AG10803 (cell line): ENCODE results near the gene ADAM12.

Experiments used
- DNase-seq: peaks from one replicate; pipeline ENCODE4 v3.0.0; 2010; ENCODE audit warnings: low read depth
- H3K4me3 ChIP-seq: 2 replicates; pipeline ENCODE4 v1.5.1; 2011; ENCODE audit warnings: mild to moderate bottlenecking, low read length, control low read depth
- TF ChIP-seq, protein P1 (sequence below): conservative IDR thresholded peaks from 2 replicates; pipeline ENCODE4 v1.5.1; 2011; ENCODE audit warnings: mild to moderate bottlenecking, low read length, control low read depth, inconsistent platforms

ADAM12 gene

DNA sequence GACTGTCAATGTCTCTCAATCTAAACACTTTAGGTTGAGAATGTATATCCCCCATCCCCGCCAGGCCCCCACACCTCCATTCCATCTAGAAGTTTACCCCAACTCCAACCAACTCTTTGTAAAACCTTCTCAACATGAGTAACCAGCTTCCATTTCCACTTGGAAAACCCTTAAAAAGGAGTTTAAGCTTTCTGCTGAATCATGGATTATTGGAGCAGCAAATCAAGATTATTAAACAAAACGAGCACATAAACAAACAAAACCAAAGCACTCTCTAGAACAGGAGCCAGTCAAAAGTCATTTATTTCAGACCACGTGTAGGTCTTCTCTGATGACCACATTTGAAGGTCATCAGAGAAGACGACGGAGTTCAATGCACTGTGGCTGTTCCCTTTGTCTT is 278.4 kb downstream of the ADAM12 start:
- DNase-seq, result no peak
- TF ChIP-seq, protein P1, sequence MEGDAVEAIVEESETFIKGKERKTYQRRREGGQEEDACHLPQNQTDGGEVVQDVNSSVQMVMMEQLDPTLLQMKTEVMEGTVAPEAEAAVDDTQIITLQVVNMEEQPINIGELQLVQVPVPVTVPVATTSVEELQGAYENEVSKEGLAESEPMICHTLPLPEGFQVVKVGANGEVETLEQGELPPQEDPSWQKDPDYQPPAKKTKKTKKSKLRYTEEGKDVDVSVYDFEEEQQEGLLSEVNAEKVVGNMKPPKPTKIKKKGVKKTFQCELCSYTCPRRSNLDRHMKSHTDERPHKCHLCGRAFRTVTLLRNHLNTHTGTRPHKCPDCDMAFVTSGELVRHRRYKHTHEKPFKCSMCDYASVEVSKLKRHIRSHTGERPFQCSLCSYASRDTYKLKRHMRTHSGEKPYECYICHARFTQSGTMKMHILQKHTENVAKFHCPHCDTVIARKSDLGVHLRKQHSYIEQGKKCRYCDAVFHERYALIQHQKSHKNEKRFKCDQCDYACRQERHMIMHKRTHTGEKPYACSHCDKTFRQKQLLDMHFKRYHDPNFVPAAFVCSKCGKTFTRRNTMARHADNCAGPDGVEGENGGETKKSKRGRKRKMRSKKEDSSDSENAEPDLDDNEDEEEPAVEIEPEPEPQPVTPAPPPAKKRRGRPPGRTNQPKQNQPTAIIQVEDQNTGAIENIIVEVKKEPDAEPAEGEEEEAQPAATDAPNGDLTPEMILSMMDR, result no peak
- no peak overlapping the region for H3K4me3 ChIP-seq

DNA sequence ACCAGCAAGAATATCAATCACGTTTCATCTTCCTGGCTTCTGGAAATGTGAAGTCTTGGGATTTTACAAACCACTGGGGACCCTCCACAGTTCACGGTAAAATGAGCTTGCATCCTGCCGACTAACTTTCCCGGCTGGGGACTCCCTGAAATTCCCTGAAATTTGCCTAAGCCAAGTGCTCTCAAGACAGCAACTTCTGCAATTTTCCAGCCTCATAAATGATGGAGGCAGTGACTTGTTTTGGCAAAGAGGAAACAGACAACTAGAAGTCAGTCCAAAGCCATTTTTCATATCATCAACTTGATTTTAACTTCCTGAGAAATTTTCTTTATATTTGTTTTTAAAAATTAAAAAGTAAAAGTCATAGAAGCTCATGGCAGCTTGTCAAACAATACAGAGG is 279.6 kb downstream of the ADAM12 start:
- TF ChIP-seq, protein P1, result no peak
- no peak overlapping the region for H3K4me3 ChIP-seq
- no peak for DNase-seq

DNA sequence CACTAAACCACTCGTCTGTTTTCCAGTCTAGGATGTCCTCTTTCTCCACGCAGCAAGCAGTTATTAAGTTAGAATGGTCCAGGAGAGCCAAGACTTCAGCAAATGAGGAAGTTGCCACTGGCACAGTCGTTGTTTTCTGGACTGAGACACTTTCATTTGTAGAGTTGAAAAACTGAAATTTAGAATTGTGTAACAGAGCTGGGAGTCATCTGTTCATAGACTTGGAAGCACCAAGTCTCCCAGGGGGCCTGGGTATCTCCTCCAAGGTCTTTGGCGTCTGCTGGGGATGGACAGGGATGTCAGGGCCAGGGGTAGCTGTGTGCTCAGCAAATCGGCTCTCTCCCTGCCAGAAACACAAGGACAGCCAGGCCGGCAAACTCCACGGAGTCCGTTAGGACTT is 283.5 kb downstream of the ADAM12 start:
- TF ChIP-seq, protein P1, result no peak
- H3K4me3 ChIP-seq, result no peak overlapping the region
- peak; percentile 19 for DNase-seq

DNA sequence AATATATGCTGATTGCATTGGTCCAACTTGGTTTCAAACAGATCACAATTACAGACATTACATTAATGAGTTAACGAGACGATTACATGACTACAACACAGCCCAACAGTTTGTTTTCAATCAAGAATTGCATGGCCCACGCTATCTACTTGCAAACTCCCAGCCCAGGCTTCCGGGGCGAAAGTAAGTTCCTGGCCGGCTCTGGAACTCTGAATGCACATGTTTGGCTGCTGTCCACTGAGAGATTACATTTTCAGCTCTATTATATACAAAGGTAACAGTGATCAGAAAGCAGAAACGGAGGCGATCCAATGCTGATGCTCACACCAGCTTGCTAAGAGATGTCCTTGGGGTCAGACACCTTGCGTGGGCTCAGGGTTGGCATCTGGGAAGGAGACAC is 285.6 kb downstream of the ADAM12 start:
- no peak overlapping the region for H3K4me3 ChIP-seq
- no peak for DNase-seq
- TF ChIP-seq, protein P1, result no peak

DNA sequence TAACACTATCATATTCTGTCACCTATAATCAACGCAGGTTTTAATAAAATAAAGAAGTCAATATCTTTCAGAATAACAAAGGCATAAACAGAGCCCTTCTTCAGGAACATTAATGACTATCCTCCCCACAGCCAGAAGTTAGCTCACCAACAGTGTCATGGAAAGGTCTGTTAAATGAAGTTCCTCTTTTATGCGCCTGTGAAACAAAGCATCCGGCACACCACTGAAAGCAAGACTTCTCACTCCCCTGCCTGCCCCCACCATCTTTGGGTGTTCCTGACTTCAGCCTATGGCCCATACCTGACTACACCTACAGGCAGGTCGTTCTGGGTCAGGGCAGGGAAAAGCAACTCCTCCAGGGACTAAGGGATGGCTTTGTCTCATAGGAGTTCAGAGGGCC is 286.5 kb downstream of the ADAM12 start:
- TF ChIP-seq, protein P1, result no peak
- H3K4me3 ChIP-seq, result no peak overlapping the region
- DNase-seq, result no peak

DNA sequence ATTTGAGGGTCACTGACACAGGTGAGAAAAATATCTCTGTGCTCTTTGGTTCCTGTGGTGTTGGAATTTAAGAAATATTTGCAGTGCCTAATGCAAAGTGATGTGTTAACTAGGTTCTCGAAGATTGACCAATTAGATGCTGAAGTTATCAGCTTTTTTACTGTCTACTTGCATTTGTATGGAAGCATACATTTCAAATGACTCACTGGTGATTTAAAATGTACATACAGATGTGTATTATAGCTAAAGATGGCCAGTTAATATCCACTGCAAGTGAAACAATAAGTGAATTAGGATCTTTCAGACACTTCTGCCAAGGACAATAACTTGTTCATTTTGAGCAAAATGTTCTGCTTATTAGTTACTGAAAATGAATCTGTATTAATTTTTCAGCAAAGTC is 287.0 kb downstream of the ADAM12 start:
- DNase-seq, result no peak
- no peak overlapping the region for H3K4me3 ChIP-seq
- TF ChIP-seq, protein P1, result no peak

DNA sequence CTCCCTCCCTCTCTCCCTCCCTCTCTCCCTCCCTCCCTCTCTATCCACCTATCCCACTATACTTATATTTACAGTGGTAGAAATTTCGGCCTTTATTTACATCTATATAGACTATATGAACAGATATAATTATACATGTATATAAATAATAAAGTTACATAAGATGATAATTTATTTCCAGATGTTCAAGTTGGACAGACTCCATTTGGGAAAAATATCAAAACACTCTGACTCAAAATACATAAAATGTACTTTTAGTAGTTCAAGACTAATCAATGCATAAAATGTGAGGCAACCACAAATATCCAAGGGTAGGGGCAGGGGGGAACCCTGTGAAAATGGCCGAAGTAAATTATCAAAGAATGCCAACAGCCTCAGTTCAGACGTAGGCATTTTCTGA is 288.9 kb downstream of the ADAM12 start:
- no peak for DNase-seq
- no peak overlapping the region for H3K4me3 ChIP-seq
- TF ChIP-seq, protein P1, result no peak
